ENCODE results near the gene ZNF446.

- TF ChIP-seq CTCF (IDR thresholded peaks at IDR 0.05) (no peak), POLR2A (IDR thresholded peaks at IDR 0.05) (no peak)
Measured at GRCh38 chr19:58497634-58498170, 21.6 kb downstream of the ZNF446 start.
